Body of pancreas (tissue), 4 donors: ENCODE data around the gene RNF157. TPM values are rescaled to one million over a fixed set of nuclear protein-coding genes. Genes with fewer than 3 reads are reported as not detected.
A peak's percentile ranks its signal among the peaks of the same experiment; 100 is the strongest.
"Not testable (repeated sequence)": the region's sequence is repeated elsewhere in the genome, so short reads cannot be mapped to it uniquely, and the experiment has no call there.

Experiments used
- ATAC-seq: fragments of 150-250 bp; one replicate; pipeline ENCODE4 v1.9.1; 2016
- DNase-seq, 4 donors: peaks; one replicate each; pipeline ENCODE4 v3.0.0-alpha.2; 2019
- H3K27ac ChIP-seq, 4 donors: fragments of 200-600 bp; sonication (generic); 1 replicate in 3 of 4; 2 replicates in 1 of 4; pipeline versions ENCODE4 v1.5.1 to v1.6.1; 2016 to 2019; ENCODE audit warnings: mild to moderate bottlenecking in 1 of 4, mixed read lengths in 1 of 4, moderate library complexity in 1 of 4
- H3K27me3 ChIP-seq, 2 donors: fragments of 200-600 bp; sonication (generic); one replicate each; pipeline ENCODE4 v1.6.0; 2016; ENCODE audit warnings: mild to moderate bottlenecking in 1 of 2
- H3K36me3 ChIP-seq, 2 donors: fragments of 200-600 bp; sonication (generic); replicated peaks in 1 of 2; 2 replicates each; pipeline ENCODE4 v1.5.1; 2016; ENCODE audit warnings: low read depth in 2 of 2; ENCODE audit not compliant: insufficient read depth in 1 of 2
- H3K4me1 ChIP-seq: fragments of 200-600 bp; sonication (generic); one replicate; pipeline ENCODE4 v1.6.0; 2016
- H3K4me3 ChIP-seq, 2 donors: fragments of 200-600 bp; sonication (generic); 1 replicate in 1 of 2; 2 replicates in 1 of 2; pipeline ENCODE4 v1.5.1; 2016 to 2019
- H3K9me3 ChIP-seq, 3 donors: fragments of 200-600 bp; sonication (generic); 1 replicate in 2 of 3; 2 replicates in 1 of 3; pipeline ENCODE4 v1.5.1; 2016
- CTCF ChIP-seq, 7 experiments: fragments of 450-650 bp in 4 of 7; fragments of 200-600 bp in 3 of 7; sonication (generic) in 3 of 7; IDR thresholded peaks; one replicate each; pipeline ENCODE4 v1.5.1; 2016 to 2019; ENCODE audit warnings: antibody characterized with exemption in 7 of 7
- POLR2A ChIP-seq, 3 donors: fragments of 450-650 bp; IDR thresholded peaks; one replicate each; pipeline ENCODE4 v1.6.1; 2016; ENCODE audit warnings: antibody characterized with exemption in 3 of 3, mild to moderate bottlenecking in 2 of 3
- WGBS, 2 donors: methylation state at CpG; one replicate each; pipeline ENCODE4 v1.1.5; 2017; 5-methylcytosine and 5-hydroxymethylcytosine counted together
- intact Hi-C: fragments of 100-400 bp; cut with DNase I; formaldehyde crosslinking; loops from one replicate; pipeline ENCODE4 v1.15.1; 2023
- total RNA-seq, 2 donors: library from RNA; depleted of rRNA; stranded (reverse); fragments of >200 nt; gene quantifications; one replicate each; pipeline ENCODE4 v1.1.0, GENCODE V29; 2016

Gene RNF157
- total RNA-seq, 2 donors from 2014 or later, result 4.7 to 29.3 TPM

- H3K4me3 ChIP-seq, result no peak overlapping the region
These were observed 29.0 kb upstream of the RNF157 start for GRCh38 chr17:76268991-76269981.

GRCh38 chr17:76268015-76268749 lies 27.9 kb upstream of the RNF157 start:
- no peaks in the 10 kb centered on the region for H3K9me3 ChIP-seq
- intact Hi-C loops, result no loop called here
- no peaks in the 10 kb centered on the region for H3K27me3 ChIP-seq
- ATAC-seq, result no peak
- DNase-seq, result peak in 3 of 4 donors; percentile 62 to 82 (median 67)
- H3K27ac ChIP-seq, result peak overlapping the region in 3 of 4 donors; percentile 64 to 96 (median 83)
- H3K4me3 ChIP-seq, result no peak overlapping the region
- H3K36me3 ChIP-seq, result no peaks in the 10 kb centered on the region
- H3K4me1 ChIP-seq, result peaks cover 76% of the 10 kb centered on the region
- 37 to 47% methylated on average over 8 to 9 of the region's 9 CpGs for WGBS, 2 donors
- TF ChIP-seq CTCF (IDR thresholded peaks at IDR 0.05) (no peak), POLR2A (IDR thresholded peaks at IDR 0.05) (peak in 1 of 3 donors; percentile 53)

More at GRCh38 chr17:76268991-76269981, 29.0 kb upstream of the RNF157 start:
- Histone ChIP-seq H3K27ac (peak overlapping the region in 3 of 4 donors; percentile 64 to 96 (median 83)), H3K9me3 (no peaks in the 10 kb centered on the region), H3K4me1 (peaks cover 65% of the 10 kb centered on the region), H3K27me3 (no peaks in the 10 kb centered on the region), H3K36me3 (no peaks in the 10 kb centered on the region)
- ATAC-seq, result no peak
- peak in 1 of 3 donors; percentile 5 for TF ChIP-seq POLR2A (IDR thresholded peaks at IDR 0.05)
- TF ChIP-seq CTCF (IDR thresholded peaks at IDR 0.05), result no peak
- WGBS, 2 donors, result 62 to 74% methylated on average over 9 to 12 of the region's 12 CpGs
- intact Hi-C loops, result no loop called here
- DNase-seq, result peak in 1 of 4 donors; percentile 3

- ATAC-seq, result not testable (repeated sequence)
These were observed 27.3 kb upstream of the RNF157 start for GRCh38 chr17:76267581-76268001.

GRCh38 chr17:76267051-76267576 lies 26.8 kb upstream of the RNF157 start:
- ATAC-seq, result no peak
- peaks cover 80% of the 10 kb centered on the region for H3K4me1 ChIP-seq

More at GRCh38 chr17:76267581-76268001, 27.3 kb upstream of the RNF157 start:
- DNase-seq, H3K4me3 ChIP-seq, H3K9me3 ChIP-seq, intact Hi-C loops, H3K36me3 ChIP-seq, H3K27me3 ChIP-seq: not testable (repeated sequence)
- 78 to 86% methylated on average over 13 of the region's 13 CpGs for WGBS, 2 donors
- Histone ChIP-seq H3K27ac (peak overlapping the region in 3 of 4 donors; percentile 64 to 96 (median 83)), H3K4me1 (peaks cover 80% of the 10 kb centered on the region)

More at GRCh38 chr17:76267051-76267576, 26.8 kb upstream of the RNF157 start:
- H3K27me3 ChIP-seq, result no peaks in the 10 kb centered on the region
- 74% methylated on average over 4 of the region's 4 CpGs; no CpG with 5 or more reads in 1 of the 2 donors for WGBS, 2 donors
- no peak overlapping the region for H3K4me3 ChIP-seq
- no peaks in the 10 kb centered on the region for H3K36me3 ChIP-seq
- TF ChIP-seq POLR2A (IDR thresholded peaks at IDR 0.05) (no peak), CTCF (IDR thresholded peaks at IDR 0.05) (no peak)
- intact Hi-C loops, result no loop called here
- H3K27ac ChIP-seq, result peak overlapping the region; percentile 83 to 96 (median 90)
- no peak for DNase-seq
- H3K9me3 ChIP-seq, result no peaks in the 10 kb centered on the region
